H9 (cell line): ENCODE results near the gene PLPPR2. TPM values are rescaled to one million over a fixed set of nuclear protein-coding genes. Genes with fewer than 3 reads are reported as not detected.

Experiments used
- DNase-seq: peaks from one replicate; pipeline ENCODE4 v3.0.0-alpha.2; 2017
- H2AFZ ChIP-seq: one replicate; pipeline ENCODE4 v1.6.1; 2013; ENCODE audit warnings: mild to moderate bottlenecking, low read length, control low read depth, moderate library complexity
- H2AK5ac ChIP-seq: 2 replicates; pipeline ENCODE4 v1.6.1; 2013; ENCODE audit warnings: low read length, control low read depth, mixed read lengths; ENCODE audit not compliant: insufficient read length
- H2BK120ac ChIP-seq: one replicate; pipeline ENCODE4 v1.6.1; 2013; ENCODE audit warnings: low read depth, mild to moderate bottlenecking, low read length, control low read depth, inconsistent platforms; ENCODE audit not compliant: poor library complexity, severe bottlenecking
- H2BK12ac ChIP-seq: 2 replicates; pipeline ENCODE4 v1.6.1; 2013; ENCODE audit warnings: low read length, control low read depth, mixed read lengths, low read depth; ENCODE audit not compliant: insufficient read length
- H2BK15ac ChIP-seq: 2 replicates; pipeline ENCODE4 v1.6.1; 2013; ENCODE audit warnings: low read depth, low read length, control low read depth
- H2BK20ac ChIP-seq: one replicate; pipeline ENCODE4 v1.6.1; 2013; ENCODE audit warnings: low read depth, mild to moderate bottlenecking, low read length, control low read depth, inconsistent platforms; ENCODE audit not compliant: poor library complexity, severe bottlenecking
- H2BK5ac ChIP-seq: 2 replicates; pipeline ENCODE4 v1.6.1; 2013; ENCODE audit warnings: low read length, control low read depth, mixed read lengths; ENCODE audit not compliant: insufficient read length
- H3K14ac ChIP-seq: 2 replicates; pipeline ENCODE4 v1.6.1; 2013; ENCODE audit warnings: low read length, control low read depth; ENCODE audit not compliant: insufficient read depth
- H3K18ac ChIP-seq: 2 replicates; pipeline ENCODE4 v1.6.1; 2013; ENCODE audit warnings: low read depth, mild to moderate bottlenecking, mixed read lengths, low read length, control low read depth; ENCODE audit not compliant: insufficient read length
- H3K23ac ChIP-seq: 2 replicates; pipeline ENCODE4 v1.6.1; 2013; ENCODE audit warnings: low read length, control low read depth, mixed read lengths, low read depth; ENCODE audit not compliant: insufficient read length
- H3K23me2 ChIP-seq: 2 replicates; pipeline ENCODE4 v1.6.1; 2013; ENCODE audit warnings: low read depth, mild to moderate bottlenecking, mixed read lengths, low read length, control low read depth; ENCODE audit not compliant: insufficient read length, poor library complexity, severe bottlenecking
- H3K27ac ChIP-seq: 2 replicates; pipeline ENCODE4 v1.5.1; 2013; ENCODE audit warnings: low read length, control low read depth, mixed read lengths, low read depth; ENCODE audit not compliant: insufficient read length
- H3K27me3 ChIP-seq: 2 replicates; pipeline ENCODE4 v1.6.1; 2013; ENCODE audit warnings: low read length, control low read depth, inconsistent platforms; ENCODE audit not compliant: insufficient read depth
- H3K4ac ChIP-seq: 2 replicates; pipeline ENCODE4 v1.6.1; 2013; ENCODE audit warnings: low read depth, mild to moderate bottlenecking, control low read depth, inconsistent platforms, low read length, moderate library complexity
- H3K4me1 ChIP-seq: 2 replicates; pipeline ENCODE4 v1.6.1; 2013; ENCODE audit warnings: low read length, control low read depth, inconsistent platforms; ENCODE audit not compliant: insufficient read depth
- H3K4me2 ChIP-seq: 2 replicates; pipeline ENCODE4 v1.6.1; 2013; ENCODE audit warnings: low read length, control low read depth, mixed read lengths; ENCODE audit not compliant: insufficient read length, insufficient read depth
- H3K56ac ChIP-seq: 2 replicates; pipeline ENCODE4 v1.6.1; 2013; ENCODE audit warnings: low read depth, mild to moderate bottlenecking, mixed read lengths, low read length, control low read depth; ENCODE audit not compliant: insufficient read length
- H3K79me1 ChIP-seq: 2 replicates; pipeline ENCODE4 v1.6.1; 2013; ENCODE audit warnings: low read depth, mild to moderate bottlenecking, moderate library complexity, low read length, control low read depth, inconsistent platforms; ENCODE audit not compliant: insufficient read depth, poor library complexity, severe bottlenecking
- H3K79me2 ChIP-seq: 2 replicates; pipeline ENCODE4 v1.6.1; 2013; ENCODE audit warnings: low read length, control low read depth, inconsistent platforms; ENCODE audit not compliant: insufficient read depth
- H3K9ac ChIP-seq: 2 replicates; pipeline ENCODE4 v1.6.1; 2013; ENCODE audit warnings: low read length, control low read depth, mixed read lengths; ENCODE audit not compliant: insufficient read length; ENCODE audit errors: extremely low read depth
- H3K9me3 ChIP-seq: one replicate; pipeline ENCODE4 v1.6.1; 2013; ENCODE audit warnings: low read depth, low read length, inconsistent platforms; ENCODE audit not compliant: control insufficient read depth
- H3T11ph ChIP-seq: one replicate; pipeline ENCODE4 v1.6.1; 2013; ENCODE audit warnings: mild to moderate bottlenecking, low read length, control low read depth, inconsistent platforms
- H4K20me1 ChIP-seq: one replicate; pipeline ENCODE4 v1.6.1; 2013; ENCODE audit not compliant: control insufficient read depth, insufficient read length, insufficient read depth
- H4K5ac ChIP-seq: 2 replicates; pipeline ENCODE4 v1.6.1; 2013; ENCODE audit warnings: low read depth, mild to moderate bottlenecking, mixed read lengths, low read length, control low read depth; ENCODE audit not compliant: insufficient read length
- H4K8ac ChIP-seq: replicated peaks from 2 replicates; pipeline ENCODE4 v1.6.1; 2013; ENCODE audit warnings: low read length, control low read depth, mixed read lengths, low read depth; ENCODE audit not compliant: insufficient read length
- H4K91ac ChIP-seq: 2 replicates; pipeline ENCODE4 v1.6.1; 2013; ENCODE audit warnings: low read depth, mild to moderate bottlenecking, moderate library complexity, mixed read lengths, low read length, control low read depth; ENCODE audit not compliant: insufficient read length
- H3K27ac Mint-ChIP-seq, 3 experiments: 2 replicates in 2 of 3; 3 replicates in 1 of 3; pipeline ENCODE4 v1.8.0; 2020 to 2021; ENCODE audit warnings: mixed read lengths in 3 of 3, mild to moderate bottlenecking in 1 of 3, moderate library complexity in 1 of 3
- H3K27me3 Mint-ChIP-seq: 2 replicates; pipeline ENCODE4 v1.8.0; 2021; ENCODE audit warnings: low read depth, mild to moderate bottlenecking, moderate library complexity, mixed read lengths
- H3K36me3 Mint-ChIP-seq, 3 experiments: 2 replicates in 2 of 3; 3 replicates in 1 of 3; pipeline ENCODE4 v1.8.0; 2020 to 2021; ENCODE audit warnings: low read depth in 3 of 3, mixed read lengths in 3 of 3; ENCODE audit not compliant: insufficient read depth in 1 of 3
- H3K4me1 Mint-ChIP-seq, 2 experiments: 2 replicates each; pipeline ENCODE4 v1.8.0; 2020; ENCODE audit warnings: mixed read lengths in 2 of 2
- H3K4me3 Mint-ChIP-seq, 2 experiments: 2 replicates in 1 of 2; 3 replicates in 1 of 2; pipeline ENCODE4 v1.8.0; 2020 to 2021; ENCODE audit warnings: mild to moderate bottlenecking in 2 of 2, mixed read lengths in 2 of 2, moderate library complexity in 1 of 2
- H3K9me3 Mint-ChIP-seq, 2 experiments: 2 replicates in 1 of 2; 3 replicates in 1 of 2; pipeline ENCODE4 v1.8.0; 2020; ENCODE audit warnings: mild to moderate bottlenecking in 2 of 2, mixed read lengths in 2 of 2, moderate library complexity in 1 of 2
- whole genome bisulfite sequencing: extraction: QIAGEN DNeasy Blood & Tissue Kit; methylation state at CpG from one replicate; pipeline ENCODE4 v1.1.7; 2013; ENCODE audit warnings: missing lambda C conversion rate, low lambda C conversion rate, mixed read lengths; ENCODE audit not compliant: insufficient read length; ENCODE audit errors: extremely low coverage; 5-methylcytosine and 5-hydroxymethylcytosine counted together
- total RNA-seq: library from RNA; stranded (reverse); gene quantifications from 2 replicates; pipeline ENCODE4 v1.2.1, GENCODE V29; 2021
- TF ChIP-seq, protein P1 (sequence below): fragments of 200-600 bp; sonication (generic); conservative IDR thresholded peaks from 3 replicates; pipeline ENCODE4 v1.8.0; 2021; ENCODE audit warnings: antibody characterized with exemption, mild to moderate bottlenecking

PLPPR2 gene
- total RNA-seq, 1 experiment from 2014 or later = 8.0 TPM

DNA sequence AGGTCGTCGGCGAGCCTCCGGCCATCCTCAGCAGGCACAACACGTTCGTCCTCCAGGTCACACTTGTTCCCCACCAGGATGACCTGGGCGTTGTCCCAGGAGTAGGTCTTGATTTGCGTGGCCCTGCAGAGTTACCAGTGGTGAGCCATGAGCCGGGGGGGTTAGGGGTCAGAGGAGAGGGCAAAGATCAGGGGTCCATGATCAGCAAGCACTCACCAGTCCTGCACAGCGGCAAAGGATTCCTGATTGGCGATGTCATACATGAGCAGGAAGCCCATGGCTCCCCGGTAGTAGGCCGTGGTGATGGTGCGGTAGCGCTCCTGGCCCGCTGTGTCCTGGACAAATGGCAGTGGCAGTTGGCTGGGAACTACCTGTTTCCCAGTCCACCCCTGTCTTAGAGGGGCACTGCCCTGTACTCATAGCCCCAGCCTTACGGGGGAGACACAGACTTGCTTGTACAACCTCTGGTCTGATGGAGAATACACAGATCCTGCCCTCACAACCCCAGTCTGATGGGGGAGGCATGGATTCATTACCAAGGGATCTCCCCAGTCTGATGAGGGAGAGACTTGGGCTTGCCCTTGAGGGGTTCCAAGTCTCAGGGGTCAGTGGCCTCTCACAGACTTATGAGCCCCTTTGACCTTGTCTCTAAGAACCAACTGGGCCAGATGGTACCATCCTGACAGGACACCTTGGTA, 19.6 kb upstream of the PLPPR2 start:
- Histone ChIP-seq H3K23ac (no peak overlapping the region), H2BK12ac (no peak overlapping the region), H2BK120ac (no peak overlapping the region), H3K79me2 (no peaks in the 10 kb centered on the region), H3T11ph (no peak overlapping the region), H4K91ac (no peak overlapping the region), H3K79me1 (no peaks in the 10 kb centered on the region), H3K4ac (no peak overlapping the region), H4K20me1 (no peaks in the 10 kb centered on the region), H3K4me2 (no peak overlapping the region), H2AK5ac (no peak overlapping the region), H4K5ac (no peak overlapping the region), H3K27ac (no peak overlapping the region), H2AFZ (no peak overlapping the region), H3K56ac (no peak overlapping the region), H4K8ac (no peak overlapping the region), H3K9me3 (no peaks in the 10 kb centered on the region), H2BK20ac (no peak overlapping the region), H2BK15ac (no peak overlapping the region), H3K23me2 (peaks cover 8% of the 10 kb centered on the region), H2BK5ac (no peak overlapping the region), H3K14ac (no peak overlapping the region), H3K18ac (no peak overlapping the region), H3K27me3 (no peaks in the 10 kb centered on the region), H3K4me1 (no peaks in the 10 kb centered on the region), H3K9ac (no peak overlapping the region)
- H3K9me3 Mint-ChIP-seq = no peaks in the 10 kb centered on the region; a peak in 1 of 5 replicates
- WGBS = no CpG with 5 or more reads among the region's 17 CpGs
- peaks cover 7% of the 10 kb centered on the region in 2 experiments for H3K4me1 Mint-ChIP-seq
- TF ChIP-seq, protein P1, sequence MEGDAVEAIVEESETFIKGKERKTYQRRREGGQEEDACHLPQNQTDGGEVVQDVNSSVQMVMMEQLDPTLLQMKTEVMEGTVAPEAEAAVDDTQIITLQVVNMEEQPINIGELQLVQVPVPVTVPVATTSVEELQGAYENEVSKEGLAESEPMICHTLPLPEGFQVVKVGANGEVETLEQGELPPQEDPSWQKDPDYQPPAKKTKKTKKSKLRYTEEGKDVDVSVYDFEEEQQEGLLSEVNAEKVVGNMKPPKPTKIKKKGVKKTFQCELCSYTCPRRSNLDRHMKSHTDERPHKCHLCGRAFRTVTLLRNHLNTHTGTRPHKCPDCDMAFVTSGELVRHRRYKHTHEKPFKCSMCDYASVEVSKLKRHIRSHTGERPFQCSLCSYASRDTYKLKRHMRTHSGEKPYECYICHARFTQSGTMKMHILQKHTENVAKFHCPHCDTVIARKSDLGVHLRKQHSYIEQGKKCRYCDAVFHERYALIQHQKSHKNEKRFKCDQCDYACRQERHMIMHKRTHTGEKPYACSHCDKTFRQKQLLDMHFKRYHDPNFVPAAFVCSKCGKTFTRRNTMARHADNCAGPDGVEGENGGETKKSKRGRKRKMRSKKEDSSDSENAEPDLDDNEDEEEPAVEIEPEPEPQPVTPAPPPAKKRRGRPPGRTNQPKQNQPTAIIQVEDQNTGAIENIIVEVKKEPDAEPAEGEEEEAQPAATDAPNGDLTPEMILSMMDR = no peak
- no peak for DNase-seq
- H3K27me3 Mint-ChIP-seq = peaks cover 3% of the 10 kb centered on the region; the same call in 1 of the 2 replicates
- H3K27ac Mint-ChIP-seq = no peak overlapping the region
- H3K4me3 Mint-ChIP-seq = no peak overlapping the region
- H3K36me3 Mint-ChIP-seq = peaks cover 16 to 46% (median 43%) of the 10 kb centered on the region in 3 experiments
